Type B pancreatic cell (in vitro differentiated cells): ENCODE data around the gene PRSS27. TPM values are rescaled to one million over a fixed set of nuclear protein-coding genes. Genes with fewer than 3 reads are reported as not detected.
A peak's percentile ranks its signal among the peaks of the same experiment; 100 is the strongest.
"Not testable (repeated sequence)": the region's sequence is repeated elsewhere in the genome, so short reads cannot be mapped to it uniquely, and the experiment has no call there.

Experiments
- DNase-seq: peaks from one replicate; pipeline ENCODE4 v3.0.0; 2021; ENCODE audit warnings: mixed read lengths; ENCODE audit not compliant: unreplicated experiment; ENCODE audit errors: extremely low spot score
- H3K27ac Mint-ChIP-seq: 2 replicates; pipeline ENCODE4 v1.8.0; 2021; ENCODE audit warnings: mild to moderate bottlenecking, mixed read lengths
- H3K27me3 Mint-ChIP-seq: 2 replicates; pipeline ENCODE4 v1.8.0; 2021; ENCODE audit warnings: mixed read lengths
- H3K36me3 Mint-ChIP-seq: 2 replicates; pipeline ENCODE4 v1.8.0; 2021; ENCODE audit warnings: mixed read lengths
- H3K4me1 Mint-ChIP-seq: one replicate; pipeline ENCODE4 v1.8.0; 2021; ENCODE audit warnings: mixed read lengths; ENCODE audit not compliant: unreplicated experiment
- H3K4me3 Mint-ChIP-seq: 2 replicates; pipeline ENCODE4 v1.8.0; 2021; ENCODE audit warnings: mild to moderate bottlenecking, mixed read lengths
- H3K9me3 Mint-ChIP-seq: 2 replicates; pipeline ENCODE4 v1.8.0; 2021; ENCODE audit warnings: mixed read lengths
- total RNA-seq: library from RNA; stranded (reverse); gene quantifications from 2 replicates; pipeline ENCODE4 v1.2.1, GENCODE V29; 2021; ENCODE audit warnings: low replicate concordance
- TF ChIP-seq, protein P1 (sequence below): fragments of 200-600 bp; sonication (generic); conservative IDR thresholded peaks from 2 replicates; pipeline ENCODE4 v1.5.0; 2021; ENCODE audit warnings: antibody characterized with exemption, mild to moderate bottlenecking

PRSS27 gene
- total RNA-seq, 1 donor from 2014 or later = 19.0 TPM

DNA sequence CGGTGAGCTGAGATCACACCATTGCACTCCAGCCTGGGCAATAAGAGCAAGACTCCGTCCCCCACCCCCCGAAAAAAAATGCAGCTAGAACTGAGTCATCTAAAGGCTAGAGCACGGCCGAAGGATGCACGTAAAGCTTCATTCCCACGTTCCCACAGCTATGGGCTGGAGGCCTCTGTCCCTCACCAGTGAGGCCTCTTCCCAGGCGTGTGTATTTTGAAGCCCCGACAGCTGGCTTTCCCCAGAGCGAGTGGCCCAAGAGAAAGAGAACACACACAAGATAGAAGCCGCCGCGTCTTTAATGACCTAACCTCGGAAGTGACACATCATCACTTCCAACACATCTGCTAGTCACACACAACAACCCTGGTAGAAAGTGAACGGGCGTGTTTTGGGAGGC, 44.3 kb downstream of the PRSS27 start:
- H3K27me3 Mint-ChIP-seq = no peaks in the 10 kb centered on the region
- DNase-seq = no peak
- H3K4me3 Mint-ChIP-seq = no peak overlapping the region
- H3K36me3 Mint-ChIP-seq = no peaks in the 10 kb centered on the region
- no peaks in the 10 kb centered on the region for H3K4me1 Mint-ChIP-seq
- no peaks in the 10 kb centered on the region for H3K9me3 Mint-ChIP-seq
- TF ChIP-seq, protein P1, sequence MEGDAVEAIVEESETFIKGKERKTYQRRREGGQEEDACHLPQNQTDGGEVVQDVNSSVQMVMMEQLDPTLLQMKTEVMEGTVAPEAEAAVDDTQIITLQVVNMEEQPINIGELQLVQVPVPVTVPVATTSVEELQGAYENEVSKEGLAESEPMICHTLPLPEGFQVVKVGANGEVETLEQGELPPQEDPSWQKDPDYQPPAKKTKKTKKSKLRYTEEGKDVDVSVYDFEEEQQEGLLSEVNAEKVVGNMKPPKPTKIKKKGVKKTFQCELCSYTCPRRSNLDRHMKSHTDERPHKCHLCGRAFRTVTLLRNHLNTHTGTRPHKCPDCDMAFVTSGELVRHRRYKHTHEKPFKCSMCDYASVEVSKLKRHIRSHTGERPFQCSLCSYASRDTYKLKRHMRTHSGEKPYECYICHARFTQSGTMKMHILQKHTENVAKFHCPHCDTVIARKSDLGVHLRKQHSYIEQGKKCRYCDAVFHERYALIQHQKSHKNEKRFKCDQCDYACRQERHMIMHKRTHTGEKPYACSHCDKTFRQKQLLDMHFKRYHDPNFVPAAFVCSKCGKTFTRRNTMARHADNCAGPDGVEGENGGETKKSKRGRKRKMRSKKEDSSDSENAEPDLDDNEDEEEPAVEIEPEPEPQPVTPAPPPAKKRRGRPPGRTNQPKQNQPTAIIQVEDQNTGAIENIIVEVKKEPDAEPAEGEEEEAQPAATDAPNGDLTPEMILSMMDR = no peak
- peak overlapping the region; percentile 21 for H3K27ac Mint-ChIP-seq

DNA sequence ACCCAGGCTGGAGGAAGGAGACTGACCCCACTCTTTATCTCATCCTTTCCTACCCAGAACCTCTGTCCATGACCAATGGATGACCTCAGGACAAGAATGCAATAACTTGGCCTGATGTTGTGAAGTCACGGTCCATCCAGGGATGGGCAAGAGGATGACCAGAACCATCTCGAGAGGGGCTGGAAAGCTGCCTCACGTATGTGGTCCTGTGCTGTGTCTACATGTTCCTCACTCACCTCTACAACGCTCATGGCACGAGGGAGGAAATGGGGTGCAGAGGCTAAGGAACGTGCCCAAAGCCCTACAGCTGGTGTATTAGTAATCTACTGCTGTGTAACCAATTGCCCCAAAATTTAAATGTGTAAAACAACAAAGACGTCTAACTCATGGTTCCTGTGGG, 45.0 kb downstream of the PRSS27 start:
- H3K9me3 Mint-ChIP-seq = no peaks in the 10 kb centered on the region
- H3K27me3 Mint-ChIP-seq = no peaks in the 10 kb centered on the region
- peaks cover 2% of the 10 kb centered on the region for H3K4me1 Mint-ChIP-seq
- DNase-seq = no peak
- peak overlapping the region; percentile 62 for H3K4me3 Mint-ChIP-seq
- no peaks in the 10 kb centered on the region for H3K36me3 Mint-ChIP-seq
- TF ChIP-seq, protein P1 = no peak
- no peak overlapping the region for H3K27ac Mint-ChIP-seq

DNA sequence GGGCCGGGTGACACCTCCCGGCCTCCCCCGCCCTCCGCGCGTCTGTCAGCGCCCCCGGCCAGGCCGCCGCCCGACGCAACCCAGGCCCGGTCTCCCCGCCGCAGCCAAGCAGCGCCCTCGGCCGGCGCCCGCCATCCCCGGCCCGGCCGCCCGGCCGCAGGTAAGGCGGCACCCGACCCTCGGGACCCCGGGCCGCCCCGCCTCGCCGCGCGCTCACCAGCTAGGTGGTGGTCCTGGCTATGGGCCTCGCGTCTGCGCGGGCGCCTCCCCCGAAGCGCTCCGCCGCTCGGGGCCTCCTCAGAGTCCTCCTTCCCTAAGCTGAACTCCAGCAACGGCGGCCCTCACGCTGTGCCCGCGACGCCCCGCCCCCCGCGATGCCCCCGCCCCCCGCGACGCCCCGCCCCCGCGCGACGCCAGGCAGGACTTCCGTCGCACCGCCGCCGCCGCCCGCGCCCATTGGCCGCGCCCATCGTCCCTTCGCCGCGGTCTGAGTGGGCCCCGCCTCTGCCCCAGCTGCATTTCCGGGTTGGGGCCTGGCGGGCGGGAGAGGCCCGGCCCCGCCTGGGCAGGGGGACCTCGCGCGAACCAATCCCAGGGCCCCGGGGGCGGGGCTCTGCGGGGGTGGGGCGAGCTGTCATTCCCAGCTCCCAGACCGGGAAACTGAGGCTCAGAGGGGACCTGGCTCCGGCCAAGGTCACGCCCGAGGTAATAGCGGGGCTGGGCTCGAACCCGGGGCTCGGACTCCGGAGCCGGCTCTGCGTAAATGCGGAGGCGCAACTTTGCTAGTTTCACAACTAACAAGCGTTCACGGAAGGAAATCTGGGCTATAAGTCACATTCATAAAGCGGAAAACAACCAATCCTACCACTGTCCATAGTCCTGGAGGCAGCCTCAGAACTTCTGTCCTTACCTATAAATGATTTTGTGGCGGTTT, 46.7 kb downstream of the PRSS27 start:
- H3K36me3 Mint-ChIP-seq = peaks cover 5% of the 10 kb centered on the region
- H3K9me3 Mint-ChIP-seq = no peaks in the 10 kb centered on the region
- DNase-seq = peak; percentile 97
- TF ChIP-seq, protein P1 = no peak
- no peaks in the 10 kb centered on the region for H3K27me3 Mint-ChIP-seq
- peaks cover 15% of the 10 kb centered on the region for H3K4me1 Mint-ChIP-seq
- peak overlapping the region; percentile 85 for H3K27ac Mint-ChIP-seq
- peak overlapping the region; percentile 87 for H3K4me3 Mint-ChIP-seq

DNA sequence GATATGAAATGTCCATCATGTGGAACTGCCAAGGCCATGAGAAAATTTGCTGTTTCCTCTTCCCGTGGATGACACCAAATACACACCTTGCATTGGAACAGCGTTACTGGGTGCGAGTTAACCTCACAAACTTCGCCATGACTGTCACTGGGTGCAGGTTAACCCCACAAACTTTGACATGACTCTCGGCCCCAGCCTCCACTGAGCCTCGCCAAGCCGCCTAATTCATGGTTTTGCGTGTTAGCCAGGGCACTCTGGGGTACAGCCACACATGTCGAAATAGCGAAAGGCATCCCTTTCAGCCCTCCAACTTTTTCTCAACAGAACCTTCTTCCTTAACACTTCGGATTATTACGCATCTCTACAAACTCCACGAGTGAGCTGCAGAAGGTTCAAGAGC, 48.3 kb downstream of the PRSS27 start:
- Mint-ChIP-seq H3K9me3 (no peaks in the 10 kb centered on the region), H3K4me1 (peaks cover 20% of the 10 kb centered on the region), H3K4me3 (peak overlapping the region; percentile 82), H3K36me3 (peaks cover 10% of the 10 kb centered on the region), H3K27ac (no peak overlapping the region), H3K27me3 (no peaks in the 10 kb centered on the region)
- TF ChIP-seq, protein P1 = no peak
- no peak for DNase-seq

DNA sequence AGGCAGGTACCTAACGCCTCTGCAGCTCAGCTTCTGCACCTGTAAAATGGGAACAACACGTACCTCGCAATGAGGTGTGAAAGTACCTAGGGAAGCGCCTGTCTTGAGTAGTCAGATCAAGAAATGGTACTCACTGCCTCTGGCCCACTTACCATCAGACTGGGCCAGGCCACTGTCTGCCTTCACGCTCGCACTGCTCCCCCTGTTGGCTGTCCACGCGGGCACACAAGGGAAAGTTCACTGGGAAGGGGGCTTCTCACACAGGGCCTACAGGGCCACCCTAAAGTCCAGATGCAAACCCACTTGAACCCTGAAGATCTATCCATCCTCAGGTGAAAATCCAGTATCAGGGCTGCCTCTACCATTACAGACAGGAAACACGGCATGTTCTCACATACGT, 48.8 kb downstream of the PRSS27 start:
- Mint-ChIP-seq H3K4me3 (peak overlapping the region; percentile 55), H3K4me1 (peaks cover 20% of the 10 kb centered on the region)
- TF ChIP-seq, protein P1 = peak; percentile 66
- not testable (repeated sequence) for H3K27ac Mint-ChIP-seq, H3K36me3 Mint-ChIP-seq, H3K9me3 Mint-ChIP-seq, H3K27me3 Mint-ChIP-seq, DNase-seq
